Uterus (tissue), 4 donors: ENCODE results near the gene PTPRD. TPM values are rescaled to one million over a fixed set of nuclear protein-coding genes. Genes with fewer than 3 reads are reported as not detected.

Source experiments
- DNase-seq, 2 donors: peaks; one replicate each; pipeline ENCODE4 v3.0.0-alpha.2; 2019 to 2020
- H3K27ac ChIP-seq, 2 donors: fragments of 200-600 bp; sonication (generic); 1 replicate in 1 of 2; 2 replicates in 1 of 2; pipeline ENCODE4 v1.5.1; 2016 to 2018
- H3K27me3 ChIP-seq, 2 donors: fragments of 200-600 bp; sonication (generic); one replicate each; pipeline ENCODE4 v1.5.1; 2018 to 2019; ENCODE audit warnings: control low read depth in 1 of 2
- H3K36me3 ChIP-seq, 2 donors: fragments of 200-600 bp; sonication (generic); one replicate each; pipeline ENCODE4 v1.5.1; 2019; ENCODE audit warnings: control low read depth in 1 of 2
- H3K4me1 ChIP-seq, 2 donors: fragments of 200-600 bp; sonication (generic); one replicate each; pipeline ENCODE4 v1.5.1; 2018 to 2019; ENCODE audit warnings: control low read depth in 1 of 2
- H3K4me3 ChIP-seq, 2 donors: fragments of 200-600 bp; sonication (generic); 1 replicate in 1 of 2; 2 replicates in 1 of 2; pipeline ENCODE4 v1.5.1; 2018 to 2019; ENCODE audit warnings: mild to moderate bottlenecking in 1 of 2
- H3K9me3 ChIP-seq, 2 donors: fragments of 200-600 bp; sonication (generic); one replicate each; pipeline ENCODE4 v1.5.1; 2019; ENCODE audit warnings: control low read depth in 1 of 2
- CTCF ChIP-seq, 4 experiments: fragments of 200-600 bp in 2 of 4; fragments of 450-650 bp in 2 of 4; sonication (generic) in 2 of 4; IDR thresholded peaks; one replicate each; pipeline ENCODE4 v1.5.1; 2016 to 2019; ENCODE audit warnings: antibody characterized with exemption in 4 of 4, mild to moderate bottlenecking in 2 of 4, moderate library complexity in 1 of 4
- POLR2A ChIP-seq, 2 donors: fragments of 450-650 bp; IDR thresholded peaks; one replicate each; pipeline ENCODE4 v1.6.1; 2016; ENCODE audit warnings: antibody characterized with exemption in 2 of 2, mild to moderate bottlenecking in 1 of 2, moderate library complexity in 1 of 2
- intact Hi-C: fragments of 100-400 bp; cut with DNase I; formaldehyde crosslinking; loops from one replicate; pipeline ENCODE4 v1.15.1; 2023; ENCODE audit warnings: low total_unique reads
- total RNA-seq, 4 donors: library from RNA; depleted of rRNA in 3 of 4; stranded (reverse); fragments of >200 nt in 3 of 4; gene quantifications; one replicate each; pipeline versions ENCODE4 v1.1.0 to v1.2.4, GENCODE V29; 2014 to 2023
- donor health status: DM: yes; HTN: yes; CAD: no.

The PTPRD gene
- total RNA-seq, 4 donors from 2014 or later, result 1.2 to 136 (median 26.4) TPM

GRCh38 chr9:9612270-9612669 lies 1000.5 kb downstream of the PTPRD start:
- Histone ChIP-seq H3K36me3 (no peaks in the 10 kb centered on the region), H3K27ac (no peak overlapping the region), H3K4me1 (no peaks in the 10 kb centered on the region), H3K27me3 (no peaks in the 10 kb centered on the region), H3K9me3 (no peaks in the 10 kb centered on the region), H3K4me3 (no peak overlapping the region)
- TF ChIP-seq CTCF (IDR thresholded peaks at IDR 0.05) (no peak), POLR2A (IDR thresholded peaks at IDR 0.05) (no peak)
- intact Hi-C loops, result no loop called here
- no peak for DNase-seq

GRCh38 chr9:9605681-9606080 lies 1007.1 kb downstream of the PTPRD start:
- no peak for DNase-seq
- intact Hi-C loops, result no loop called here
- no peaks in the 10 kb centered on the region for H3K36me3 ChIP-seq
- H3K4me1 ChIP-seq, result no peaks in the 10 kb centered on the region
- H3K27ac ChIP-seq, result no peak overlapping the region
- H3K27me3 ChIP-seq, result no peaks in the 10 kb centered on the region
- H3K9me3 ChIP-seq, result no peaks in the 10 kb centered on the region
- no peak overlapping the region for H3K4me3 ChIP-seq
- TF ChIP-seq POLR2A (IDR thresholded peaks at IDR 0.05) (no peak), CTCF (IDR thresholded peaks at IDR 0.05) (no peak)

GRCh38 chr9:9603345-9603744 lies 1009.5 kb downstream of the PTPRD start:
- DNase-seq, result no peak
- TF ChIP-seq CTCF (IDR thresholded peaks at IDR 0.05), result no peak
- no peak for TF ChIP-seq POLR2A (IDR thresholded peaks at IDR 0.05)
- Histone ChIP-seq H3K4me1 (no peaks in the 10 kb centered on the region), H3K9me3 (no peaks in the 10 kb centered on the region), H3K27ac (no peak overlapping the region), H3K27me3 (no peaks in the 10 kb centered on the region), H3K4me3 (no peak overlapping the region), H3K36me3 (no peaks in the 10 kb centered on the region)
- intact Hi-C loops, result no loop called here

- no peak overlapping the region for H3K4me3 ChIP-seq
- no peak for DNase-seq
- no peak overlapping the region for H3K27ac ChIP-seq
- no peaks in the 10 kb centered on the region for H3K27me3 ChIP-seq
- no peak for TF ChIP-seq CTCF (IDR thresholded peaks at IDR 0.05)
- TF ChIP-seq POLR2A (IDR thresholded peaks at IDR 0.05), result no peak
- H3K36me3 ChIP-seq, result no peaks in the 10 kb centered on the region
- H3K4me1 ChIP-seq, result no peaks in the 10 kb centered on the region
- H3K9me3 ChIP-seq, result no peaks in the 10 kb centered on the region
- intact Hi-C loops, result no loop called here
These were observed 1014.1 kb downstream of the PTPRD start for GRCh38 chr9:9598723-9599122.

GRCh38 chr9:9592104-9592503 lies 1020.7 kb downstream of the PTPRD start:
- H3K4me1 ChIP-seq, result no peaks in the 10 kb centered on the region
- no peaks in the 10 kb centered on the region for H3K36me3 ChIP-seq
- no peak overlapping the region for H3K27ac ChIP-seq
- intact Hi-C loops, result no loop called here
- no peak for DNase-seq
- no peaks in the 10 kb centered on the region for H3K9me3 ChIP-seq
- no peak overlapping the region for H3K4me3 ChIP-seq
- TF ChIP-seq POLR2A (IDR thresholded peaks at IDR 0.05), result no peak
- no peak for TF ChIP-seq CTCF (IDR thresholded peaks at IDR 0.05)
- no peaks in the 10 kb centered on the region for H3K27me3 ChIP-seq
